Hepatocyte (in vitro differentiated cells): ENCODE results near the gene ATF6. TPM values are rescaled to one million over a fixed set of nuclear protein-coding genes. Genes with fewer than 3 reads are reported as not detected.

ENCODE experiments used
- DNase-seq: peaks from one replicate; pipeline ENCODE4 v3.0.0-alpha.2; 2016; ENCODE audit warnings: low spot score
- H2AFZ ChIP-seq: fragments of 200-600 bp; sonication (generic); 2 replicates; pipeline ENCODE4 v1.6.0; 2016; ENCODE audit warnings: antibody characterized with exemption, mild to moderate bottlenecking
- H3K27ac ChIP-seq: fragments of 200-600 bp; sonication (generic); 2 replicates; pipeline ENCODE4 v1.5.1; 2016; ENCODE audit warnings: mild to moderate bottlenecking
- H3K27me3 ChIP-seq: fragments of 200-600 bp; sonication (generic); 2 replicates; pipeline ENCODE4 v1.6.1; 2016
- H3K36me3 ChIP-seq: fragments of 200-600 bp; sonication (generic); replicated peaks from 2 replicates; pipeline ENCODE4 v1.5.1; 2016; ENCODE audit warnings: low read depth; ENCODE audit not compliant: insufficient read depth
- H3K4me1 ChIP-seq: fragments of 200-600 bp; sonication (generic); 2 replicates; pipeline ENCODE4 v1.5.1; 2016; ENCODE audit warnings: mild to moderate bottlenecking, moderate library complexity; ENCODE audit not compliant: insufficient read depth
- H3K4me2 ChIP-seq: fragments of 200-600 bp; sonication (generic); 2 replicates; pipeline ENCODE4 v1.6.0; 2016
- H3K4me3 ChIP-seq: fragments of 200-600 bp; sonication (generic); 2 replicates; pipeline ENCODE4 v1.5.1; 2016; ENCODE audit warnings: mild to moderate bottlenecking
- H3K79me2 ChIP-seq: fragments of 200-600 bp; sonication (generic); 2 replicates; pipeline ENCODE4 v1.6.0; 2017; ENCODE audit warnings: mild to moderate bottlenecking
- H3K9me2 ChIP-seq: fragments of 200-600 bp; sonication (generic); replicated peaks from 2 replicates; pipeline ENCODE4 v1.6.0; 2017; ENCODE audit warnings: mild to moderate bottlenecking; ENCODE audit not compliant: insufficient read depth
- H3K9me3 ChIP-seq: fragments of 200-600 bp; sonication (generic); 2 replicates; pipeline ENCODE4 v1.5.1; 2016; ENCODE audit warnings: low read depth, mild to moderate bottlenecking
- H4K20me1 ChIP-seq: fragments of 200-600 bp; sonication (generic); 2 replicates; pipeline ENCODE4 v1.6.0; 2016; ENCODE audit warnings: mild to moderate bottlenecking; ENCODE audit not compliant: insufficient read depth, poor library complexity, severe bottlenecking
- EZH2 ChIP-seq: fragments of 200-600 bp; sonication (generic); IDR thresholded peaks from 2 replicates; pipeline ENCODE4 v1.6.1; 2016; ENCODE audit warnings: antibody characterized with exemption, mild to moderate bottlenecking, borderline replicate concordance
- EZH2phosphoT487 ChIP-seq: fragments of 200-600 bp; sonication (generic); IDR thresholded peaks from one replicate; pipeline ENCODE4 v1.6.1; 2018; ENCODE audit warnings: antibody characterized with exemption, mild to moderate bottlenecking, low read depth, moderate library complexity; ENCODE audit not compliant: unreplicated experiment, severe bottlenecking
- WGBS: methylation state at CpG from one replicate; pipeline ENCODE4 v1.1.6; 2016; ENCODE audit warnings: low lambda C conversion rate; ENCODE audit errors: missing lambda C conversion rate; 5-methylcytosine and 5-hydroxymethylcytosine counted together
- polyA plus RNA-seq: library from polyadenylated mRNA; unstranded; fragments of >200 nt; fragmentation: Nextera tagmentation; extraction: Ambion mirVana; gene quantifications from 2 replicates; pipeline ENCODE4 v1.2.1, GENCODE V29; 2016
- total RNA-seq: library from RNA; depleted of rRNA; stranded (reverse); fragments of >200 nt; gene quantifications from 2 replicates; pipeline ENCODE4 v1.2.3, GENCODE V29; 2014
- TF ChIP-seq, protein P1 (sequence below): fragments of 200-600 bp; sonication (generic); IDR thresholded peaks from 2 replicates; pipeline ENCODE4 v1.5.1; 2016; ENCODE audit warnings: antibody characterized with exemption, mild to moderate bottlenecking; ENCODE audit not compliant: poor library complexity

Gene ATF6
- total and polyA plus RNA-seq, 2 experiments from 2014 or later = 15.3 to 29.8 TPM

DNA sequence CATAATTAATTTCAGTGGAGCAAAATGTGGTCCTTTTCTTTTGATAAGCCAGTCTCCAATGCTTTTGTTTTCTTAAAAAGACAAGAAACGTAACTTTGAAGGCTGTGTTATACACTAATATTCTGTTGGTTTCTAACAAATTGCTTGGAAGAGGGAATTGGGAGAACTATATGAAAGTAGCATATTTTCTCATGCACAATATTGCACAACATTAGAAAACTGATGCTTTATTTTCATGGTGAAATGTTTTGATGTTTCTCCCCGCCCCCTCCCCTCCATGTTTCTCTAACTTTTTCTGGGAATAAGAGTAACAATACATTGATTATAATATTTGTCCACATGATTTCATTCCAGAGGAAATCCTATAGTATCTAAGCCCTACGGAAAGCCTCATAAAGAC lies 142.1 kb downstream of the ATF6 start:
- no peak overlapping the region for H2AFZ ChIP-seq
- H3K79me2 ChIP-seq = no peaks in the 10 kb centered on the region
- 95% methylated on average over 3 of the region's 3 CpGs for WGBS
- H3K4me3 ChIP-seq = no peak overlapping the region
- H4K20me1 ChIP-seq = no peaks in the 10 kb centered on the region
- no peaks in the 10 kb centered on the region for H3K27me3 ChIP-seq
- no peak overlapping the region for H3K27ac ChIP-seq
- H3K9me3 ChIP-seq = no peaks in the 10 kb centered on the region
- DNase-seq = no peak
- no peak overlapping the region for H3K4me2 ChIP-seq
- TF ChIP-seq, protein P1, sequence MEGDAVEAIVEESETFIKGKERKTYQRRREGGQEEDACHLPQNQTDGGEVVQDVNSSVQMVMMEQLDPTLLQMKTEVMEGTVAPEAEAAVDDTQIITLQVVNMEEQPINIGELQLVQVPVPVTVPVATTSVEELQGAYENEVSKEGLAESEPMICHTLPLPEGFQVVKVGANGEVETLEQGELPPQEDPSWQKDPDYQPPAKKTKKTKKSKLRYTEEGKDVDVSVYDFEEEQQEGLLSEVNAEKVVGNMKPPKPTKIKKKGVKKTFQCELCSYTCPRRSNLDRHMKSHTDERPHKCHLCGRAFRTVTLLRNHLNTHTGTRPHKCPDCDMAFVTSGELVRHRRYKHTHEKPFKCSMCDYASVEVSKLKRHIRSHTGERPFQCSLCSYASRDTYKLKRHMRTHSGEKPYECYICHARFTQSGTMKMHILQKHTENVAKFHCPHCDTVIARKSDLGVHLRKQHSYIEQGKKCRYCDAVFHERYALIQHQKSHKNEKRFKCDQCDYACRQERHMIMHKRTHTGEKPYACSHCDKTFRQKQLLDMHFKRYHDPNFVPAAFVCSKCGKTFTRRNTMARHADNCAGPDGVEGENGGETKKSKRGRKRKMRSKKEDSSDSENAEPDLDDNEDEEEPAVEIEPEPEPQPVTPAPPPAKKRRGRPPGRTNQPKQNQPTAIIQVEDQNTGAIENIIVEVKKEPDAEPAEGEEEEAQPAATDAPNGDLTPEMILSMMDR = no peak
- TF ChIP-seq EZH2 = no peak
- no peak for TF ChIP-seq EZH2phosphoT487
- no peaks in the 10 kb centered on the region for H3K36me3 ChIP-seq
- H3K4me1 ChIP-seq = no peaks in the 10 kb centered on the region
- no peaks in the 10 kb centered on the region for H3K9me2 ChIP-seq

DNA sequence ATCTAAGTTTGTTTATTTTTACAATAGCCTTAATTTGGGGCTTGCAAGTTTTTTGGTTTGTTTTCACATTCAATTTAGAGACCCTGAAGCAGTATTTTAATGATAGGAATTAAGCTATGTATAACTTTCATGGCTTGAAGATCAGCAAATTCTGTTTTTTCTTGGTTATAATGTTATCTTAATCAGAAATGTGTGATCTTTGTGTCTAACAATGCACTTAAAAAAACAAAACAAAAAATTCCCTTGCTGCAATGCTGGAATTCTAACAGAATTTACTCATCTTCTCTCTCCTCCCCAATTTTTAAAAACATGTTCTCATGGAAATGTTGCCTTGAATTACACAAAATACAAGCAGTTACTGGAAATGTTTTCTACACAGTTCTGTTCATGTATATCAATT lies 144.5 kb downstream of the ATF6 start:
- Histone ChIP-seq H3K4me2 (no peak overlapping the region), H3K4me3 (no peak overlapping the region)

DNA sequence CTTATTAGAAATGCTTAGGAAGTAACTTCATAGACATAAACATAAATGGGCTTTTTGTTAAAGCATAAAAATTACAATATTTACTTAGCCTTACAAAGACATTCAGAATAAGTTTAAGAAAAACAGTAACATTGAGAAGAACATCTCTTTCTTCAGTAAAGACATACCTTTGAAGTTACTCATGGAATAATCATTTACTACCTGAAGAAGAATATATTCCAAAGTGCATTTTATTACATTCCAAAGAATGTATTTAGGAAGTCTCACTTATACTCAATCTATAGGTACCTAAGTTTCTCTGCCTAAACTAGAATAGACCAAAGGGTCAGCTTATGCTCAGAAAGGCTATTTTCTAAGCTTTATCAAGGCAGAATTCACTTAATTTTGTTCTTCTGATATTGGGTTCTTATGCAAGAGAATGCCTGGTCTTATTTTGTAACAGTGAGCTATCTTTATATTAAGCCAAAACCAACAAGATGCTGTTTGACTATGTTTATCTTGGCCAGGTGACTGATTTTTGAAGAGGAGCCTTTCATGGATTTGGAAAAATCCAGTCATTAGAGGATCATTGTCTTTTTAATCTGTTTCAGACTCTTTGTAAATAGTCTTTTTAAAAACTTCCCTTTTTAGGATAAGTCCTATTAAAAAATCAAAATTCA lies 147.5 kb downstream of the ATF6 start:
- Histone ChIP-seq H3K4me3 (no peak overlapping the region), H3K36me3 (no peaks in the 10 kb centered on the region), H2AFZ (no peak overlapping the region), H3K9me2 (no peaks in the 10 kb centered on the region), H3K27ac (no peak overlapping the region), H3K27me3 (no peaks in the 10 kb centered on the region), H3K79me2 (no peaks in the 10 kb centered on the region), H4K20me1 (no peaks in the 10 kb centered on the region), H3K4me2 (no peak overlapping the region), H3K4me1 (no peaks in the 10 kb centered on the region), H3K9me3 (no peaks in the 10 kb centered on the region)
- no peak for DNase-seq
- TF ChIP-seq, protein P1 = no peak
- TF ChIP-seq EZH2phosphoT487 = no peak

More for the DNA sequence above, 144.5 kb downstream of the ATF6 start:
- Histone ChIP-seq H3K4me1 (no peaks in the 10 kb centered on the region), H3K27ac (no peak overlapping the region), H2AFZ (no peak overlapping the region), H3K36me3 (no peaks in the 10 kb centered on the region), H3K9me2 (no peaks in the 10 kb centered on the region), H3K27me3 (no peaks in the 10 kb centered on the region), H4K20me1 (no peaks in the 10 kb centered on the region), H3K79me2 (no peaks in the 10 kb centered on the region), H3K9me3 (no peaks in the 10 kb centered on the region)
- DNase-seq = no peak
- TF ChIP-seq, protein P1 = no peak
- TF ChIP-seq EZH2phosphoT487 = no peak
- no peak for TF ChIP-seq EZH2

DNA sequence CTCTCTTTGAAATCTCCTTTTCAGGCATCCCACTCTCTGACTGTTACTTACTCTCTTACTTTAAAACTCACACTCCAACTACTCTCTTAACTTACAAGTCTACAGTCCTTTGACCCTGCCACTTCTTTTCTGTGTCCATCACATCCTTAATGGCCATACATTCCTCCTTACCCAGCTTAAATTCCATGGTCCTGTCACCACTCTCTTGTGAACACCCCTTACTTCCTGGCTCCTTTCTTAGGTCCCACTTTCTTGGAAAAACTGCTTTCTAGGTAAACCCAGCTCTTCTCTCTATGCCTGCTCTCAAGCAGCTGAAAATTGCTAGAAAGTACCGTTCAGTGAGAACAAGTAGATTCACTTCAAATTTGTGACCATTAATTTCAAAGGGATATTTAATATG lies 148.5 kb downstream of the ATF6 start:
- H3K27ac ChIP-seq = no peak overlapping the region
- no peaks in the 10 kb centered on the region for H3K4me1 ChIP-seq
- H4K20me1 ChIP-seq = no peaks in the 10 kb centered on the region
- H2AFZ ChIP-seq = no peak overlapping the region
- 90% methylated on average over 1 of the region's 1 CpG for WGBS
- no peak overlapping the region for H3K4me2 ChIP-seq
- H3K36me3 ChIP-seq = no peaks in the 10 kb centered on the region
- no peak overlapping the region for H3K4me3 ChIP-seq
- H3K27me3 ChIP-seq = no peaks in the 10 kb centered on the region
- H3K79me2 ChIP-seq = no peaks in the 10 kb centered on the region
- no peak for DNase-seq
- H3K9me2 ChIP-seq = no peaks in the 10 kb centered on the region
- H3K9me3 ChIP-seq = no peaks in the 10 kb centered on the region
- TF ChIP-seq EZH2 = no peak
- TF ChIP-seq EZH2phosphoT487 = no peak
- TF ChIP-seq, protein P1 = no peak
